NB4 (cell line): ENCODE data around the gene BNIP3.

Experiments used
- POLR2A ChIP-seq: IDR thresholded peaks from 2 replicates; pipeline ENCODE4 v1.6.1; 2011; ENCODE audit warnings: mild to moderate bottlenecking; ENCODE audit not compliant: insufficient read length; ENCODE audit errors: extremely low read depth
- TF ChIP-seq, protein P1 (sequence below): IDR thresholded peaks from one replicate; pipeline ENCODE4 v1.5.1; 2012; ENCODE audit warnings: low read depth, low read length

DNA sequence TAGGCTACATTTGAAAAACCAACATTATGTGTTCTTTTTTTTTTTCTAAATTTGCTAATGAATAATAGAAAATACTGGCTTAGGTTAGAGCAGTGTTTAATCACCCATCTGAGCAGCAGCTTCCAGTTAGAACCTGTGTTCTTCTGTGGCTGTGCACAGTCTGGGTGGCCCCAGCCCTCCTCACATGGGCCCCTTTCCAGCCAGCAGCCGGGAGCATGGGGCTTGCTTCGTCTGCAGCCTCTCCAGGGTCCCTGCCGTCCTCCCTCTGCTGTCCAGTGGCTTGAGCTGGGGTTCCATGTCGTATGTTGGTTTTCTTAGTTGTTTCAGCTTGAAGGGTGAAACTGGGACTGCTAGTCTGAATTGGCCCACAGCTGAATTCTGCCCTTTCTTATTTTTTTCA lies 37.3 kb downstream of the BNIP3 start:
- TF ChIP-seq, protein P1, sequence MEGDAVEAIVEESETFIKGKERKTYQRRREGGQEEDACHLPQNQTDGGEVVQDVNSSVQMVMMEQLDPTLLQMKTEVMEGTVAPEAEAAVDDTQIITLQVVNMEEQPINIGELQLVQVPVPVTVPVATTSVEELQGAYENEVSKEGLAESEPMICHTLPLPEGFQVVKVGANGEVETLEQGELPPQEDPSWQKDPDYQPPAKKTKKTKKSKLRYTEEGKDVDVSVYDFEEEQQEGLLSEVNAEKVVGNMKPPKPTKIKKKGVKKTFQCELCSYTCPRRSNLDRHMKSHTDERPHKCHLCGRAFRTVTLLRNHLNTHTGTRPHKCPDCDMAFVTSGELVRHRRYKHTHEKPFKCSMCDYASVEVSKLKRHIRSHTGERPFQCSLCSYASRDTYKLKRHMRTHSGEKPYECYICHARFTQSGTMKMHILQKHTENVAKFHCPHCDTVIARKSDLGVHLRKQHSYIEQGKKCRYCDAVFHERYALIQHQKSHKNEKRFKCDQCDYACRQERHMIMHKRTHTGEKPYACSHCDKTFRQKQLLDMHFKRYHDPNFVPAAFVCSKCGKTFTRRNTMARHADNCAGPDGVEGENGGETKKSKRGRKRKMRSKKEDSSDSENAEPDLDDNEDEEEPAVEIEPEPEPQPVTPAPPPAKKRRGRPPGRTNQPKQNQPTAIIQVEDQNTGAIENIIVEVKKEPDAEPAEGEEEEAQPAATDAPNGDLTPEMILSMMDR = no peak
- no peak for TF ChIP-seq POLR2A
